Ramos (cell line): ENCODE data around the gene DCUN1D1.
"Not testable (repeated sequence)": the region's sequence is repeated elsewhere in the genome, so short reads cannot be mapped to it uniquely, and the experiment has no call there.

Experiments
- in situ Hi-C: fragments of 300-500 bp; cut with MboI; formaldehyde crosslinking; loops from one replicate; pipeline ENCODE4 v1.14.3; 2022; ENCODE audit warnings: low sequenced_read_pairs; ENCODE audit not compliant: unreplicated experiment

The DCUN1D1 gene

DNA sequence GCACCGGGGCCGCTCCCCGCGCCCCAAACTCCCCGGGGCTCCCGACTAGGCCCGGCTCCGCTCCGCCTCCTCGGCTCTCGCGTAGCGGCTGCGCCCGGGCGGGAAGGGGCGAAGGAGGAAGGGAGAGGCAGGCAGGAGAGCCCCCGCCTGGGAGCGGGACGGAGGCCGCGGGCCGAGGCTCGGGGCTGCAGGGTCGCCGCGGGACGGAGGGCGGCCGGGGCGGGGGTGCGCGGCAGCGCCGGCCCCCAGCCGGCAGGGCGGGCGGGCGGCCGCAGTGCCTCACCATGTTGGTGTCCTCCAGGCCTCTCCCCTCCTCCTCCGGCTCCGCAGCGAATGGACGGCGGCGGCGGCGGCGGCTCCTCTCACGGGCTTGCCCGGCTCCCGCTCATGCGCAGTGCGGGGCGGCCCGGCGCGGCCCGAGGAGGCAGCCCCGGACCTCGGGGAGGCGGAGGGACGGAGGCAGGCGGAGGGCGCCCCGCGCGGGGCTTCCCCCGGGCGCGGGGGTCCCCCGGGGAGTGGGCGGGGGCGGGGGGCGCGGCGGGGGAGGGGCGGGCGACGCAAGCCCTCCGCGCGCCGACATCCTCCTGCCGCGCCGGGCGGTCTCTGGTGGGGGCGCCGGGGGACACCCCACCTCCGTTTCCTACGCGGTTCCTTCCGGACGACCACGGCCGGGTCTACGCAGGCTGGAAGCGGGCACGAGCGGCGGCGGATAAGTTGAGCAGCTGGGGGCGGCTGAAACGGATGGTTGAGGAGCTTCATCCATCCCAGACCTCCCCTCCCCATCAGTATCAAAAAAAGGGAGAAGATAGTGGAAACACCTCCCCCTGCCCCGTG lies at the start of gene DCUN1D1:
Gene DCUN1D1 (minus strand): TSS at position 335 of the 834 bp plus-strand sequence. CDS start 49 bp downstream, at position 286.
- in situ Hi-C loops, result no loop called here

DNA sequence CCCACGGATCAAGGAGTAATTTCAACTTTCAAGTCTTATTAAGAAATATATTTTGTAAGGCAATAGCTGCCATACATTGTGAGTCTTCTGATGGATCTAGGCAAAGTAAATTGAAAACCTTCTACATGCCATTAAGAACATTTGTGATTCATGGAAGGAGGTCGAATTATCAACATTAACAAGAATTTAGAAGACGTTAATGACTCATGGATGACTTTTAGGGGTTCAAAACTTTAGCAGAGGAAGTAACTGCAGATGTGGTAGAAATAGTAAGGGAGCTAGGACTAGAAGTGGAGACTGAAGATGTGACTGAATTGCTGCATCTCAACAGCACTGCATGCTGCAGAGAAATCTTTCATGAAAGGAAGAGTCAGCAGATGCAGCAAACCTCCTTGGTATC lies 48.1 kb upstream of the DCUN1D1 start:
- in situ Hi-C loops, result no loop called here

DNA sequence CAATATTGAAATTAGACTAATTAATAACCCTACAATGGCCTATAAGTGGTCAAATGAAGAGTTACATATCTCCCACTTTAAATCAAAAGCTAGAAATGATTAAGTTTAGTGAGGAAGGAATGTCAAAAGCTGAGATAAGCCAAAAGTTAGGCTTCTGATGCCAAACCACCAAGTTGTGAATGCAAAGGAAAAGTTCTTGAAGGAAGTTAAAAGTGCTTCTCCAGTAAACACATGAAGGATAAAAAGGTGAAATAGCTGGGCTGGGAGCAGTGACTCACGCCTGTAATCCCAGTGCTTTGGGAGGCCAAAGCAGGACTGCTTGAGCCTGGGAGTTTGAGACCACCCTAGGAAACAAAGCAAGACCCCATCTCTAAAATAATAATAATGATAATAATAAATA lies 46.9 kb upstream of the DCUN1D1 start:
- in situ Hi-C loops, result no loop called here

DNA sequence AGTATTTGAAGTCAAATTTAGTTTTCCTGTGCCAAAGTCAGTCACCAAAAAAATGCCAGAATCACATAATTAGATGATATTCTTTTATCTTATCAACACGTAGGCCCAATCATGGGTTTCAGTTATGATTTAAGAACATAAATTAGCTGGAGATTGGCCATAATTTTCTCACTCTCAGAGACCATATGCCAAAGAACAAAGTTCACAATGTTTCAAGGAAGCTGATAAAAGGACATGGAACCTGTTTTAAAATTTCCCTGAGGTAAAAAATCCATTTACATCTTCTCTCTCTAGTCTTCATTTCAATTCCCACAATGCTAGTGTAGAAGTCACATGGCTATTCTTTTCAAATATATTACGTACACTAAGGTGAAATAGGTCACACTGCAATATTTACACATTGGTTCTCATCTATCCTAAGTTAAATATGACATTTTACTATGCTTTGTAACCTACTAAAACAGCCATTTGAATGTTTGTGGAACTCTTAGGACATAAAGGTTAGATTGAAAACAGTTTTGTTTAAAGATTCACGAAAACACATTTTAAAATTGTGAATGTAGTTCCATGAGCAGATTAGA lies 42.7 kb upstream of the DCUN1D1 start:
- in situ Hi-C loops, result no loop called here

DNA sequence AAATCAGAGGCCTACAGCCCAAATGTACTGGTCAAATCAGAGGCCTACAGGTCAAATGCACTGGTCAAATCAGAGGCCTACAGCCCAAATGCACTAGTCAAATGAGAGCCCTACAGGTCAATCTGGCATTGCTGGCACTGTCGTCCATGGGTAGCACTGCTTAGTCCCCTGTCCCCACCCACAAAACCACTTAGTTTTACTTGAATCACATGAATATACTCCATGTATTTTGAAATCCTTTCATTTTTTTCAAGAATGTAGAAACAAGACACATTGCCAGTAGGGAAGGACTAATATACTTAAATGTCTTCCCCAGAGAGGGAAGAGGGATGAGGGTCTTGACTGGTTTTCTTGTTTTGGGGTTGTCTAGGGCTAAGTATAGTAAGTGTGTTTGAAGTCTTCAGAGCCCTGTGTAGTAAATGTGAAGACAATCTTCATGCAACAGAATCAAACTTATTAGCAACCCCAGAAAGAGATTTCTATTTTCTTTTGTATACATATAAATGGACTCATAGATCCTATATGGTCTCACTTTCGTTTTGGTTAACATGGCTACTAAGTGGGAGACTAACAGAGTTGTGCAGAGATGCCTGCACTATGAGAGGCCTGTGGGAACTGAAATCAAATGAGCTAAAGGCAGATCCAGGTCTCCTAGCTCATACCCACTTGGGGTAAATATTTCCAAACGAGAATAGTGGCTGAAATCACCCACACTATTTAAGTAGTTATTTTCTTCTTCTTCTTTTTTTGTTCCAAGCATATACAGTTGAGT lies 38.3 kb upstream of the DCUN1D1 start:
- in situ Hi-C loops, result no loop called here

DNA sequence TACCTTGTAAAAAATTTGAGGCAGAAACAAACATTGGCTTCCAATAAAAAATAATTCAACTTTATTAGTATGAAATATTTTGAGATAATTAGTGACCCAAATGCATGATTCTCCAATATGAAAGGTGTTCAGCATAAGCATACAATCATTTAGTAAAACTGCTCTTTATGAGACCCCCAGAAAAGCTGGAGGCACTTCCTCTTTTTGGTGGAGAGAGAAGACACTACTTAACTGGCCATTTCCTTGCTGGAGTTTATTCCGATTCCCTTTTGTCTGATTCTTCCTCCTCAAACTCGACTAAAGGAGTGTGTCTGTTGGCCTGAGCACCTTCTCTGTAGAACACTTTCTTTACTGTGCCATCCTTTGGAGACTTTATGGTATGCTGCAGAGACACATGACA lies 34.8 kb upstream of the DCUN1D1 start:
- in situ Hi-C loops, result no loop called here

DNA sequence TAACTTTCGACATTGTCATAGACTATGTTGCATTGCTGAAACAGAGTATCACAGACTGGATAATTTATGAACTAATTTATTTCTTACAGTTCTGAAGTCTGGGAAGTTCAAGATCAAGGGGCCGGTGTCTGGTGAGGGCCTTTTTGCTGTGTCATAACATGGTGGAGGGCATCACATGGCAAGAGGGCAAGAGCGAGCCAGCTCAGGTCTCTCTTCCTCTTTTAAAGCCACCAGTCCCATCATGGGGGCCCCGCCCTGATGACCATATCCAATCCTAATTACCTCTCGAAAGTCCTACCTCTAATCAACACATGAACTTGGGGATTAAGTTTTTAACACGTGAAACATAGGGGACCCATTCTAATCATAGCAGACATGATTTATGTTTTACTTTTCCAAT lies 33.5 kb upstream of the DCUN1D1 start:
- in situ Hi-C loops, result no loop called here

DNA sequence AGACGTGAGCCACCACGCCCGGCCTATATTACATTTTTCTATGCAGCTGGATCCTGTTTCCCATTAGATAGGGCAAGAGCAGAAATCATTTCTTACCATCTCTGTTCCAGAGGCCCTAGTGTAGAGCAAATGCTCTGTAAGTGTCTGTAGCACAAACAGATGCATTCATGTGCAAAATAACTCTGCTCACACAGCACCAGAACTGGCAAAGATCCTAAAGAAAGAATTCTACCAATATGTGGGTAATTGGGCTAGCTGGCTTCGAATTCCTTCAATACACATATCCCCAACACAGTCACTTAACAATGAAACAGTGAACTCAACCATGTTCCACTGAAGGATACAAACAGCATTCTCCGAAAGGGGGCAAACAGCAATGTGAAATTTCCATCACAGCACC lies 32.7 kb upstream of the DCUN1D1 start:
- in situ Hi-C loops, result no loop called here

DNA sequence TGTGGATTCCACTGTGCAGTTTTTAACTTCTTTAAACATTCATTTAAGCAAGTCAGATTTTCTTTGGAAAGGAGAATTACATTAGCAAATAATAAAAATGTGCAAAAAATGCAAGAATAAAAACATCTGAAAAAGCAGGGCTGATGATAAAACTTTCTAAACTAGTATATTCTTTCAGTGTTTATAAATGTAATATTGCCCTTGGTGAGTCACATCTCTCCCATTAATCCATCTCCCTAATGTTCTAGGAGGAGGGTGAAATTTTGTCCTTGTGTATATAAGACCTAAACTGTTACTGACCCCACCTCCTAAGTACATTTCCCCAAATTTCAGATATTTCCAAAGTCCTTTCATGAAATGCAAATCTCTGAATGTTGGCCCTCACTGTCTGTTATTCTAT lies 28.5 kb upstream of the DCUN1D1 start:
- in situ Hi-C loops, result no loop called here

DNA sequence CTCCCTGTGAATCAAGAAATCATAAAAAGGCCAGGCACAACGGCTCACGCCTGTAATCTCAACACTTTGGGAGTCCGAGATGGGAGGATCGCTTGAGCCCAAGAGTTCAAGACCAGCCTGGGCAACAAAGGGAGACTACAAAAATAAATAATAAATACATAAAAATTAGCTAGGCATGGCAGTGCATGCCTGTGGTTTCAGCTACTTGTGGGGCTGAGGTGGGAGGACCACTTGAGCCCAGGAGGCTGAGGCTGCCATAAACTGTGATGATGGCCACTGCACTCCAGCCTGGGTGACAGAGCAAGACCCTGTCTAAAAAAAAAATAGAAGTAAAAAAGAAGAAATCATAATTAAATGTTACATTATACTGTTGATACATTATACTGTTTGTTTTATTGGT lies 28.0 kb upstream of the DCUN1D1 start:
- in situ Hi-C loops, result no loop called here

DNA sequence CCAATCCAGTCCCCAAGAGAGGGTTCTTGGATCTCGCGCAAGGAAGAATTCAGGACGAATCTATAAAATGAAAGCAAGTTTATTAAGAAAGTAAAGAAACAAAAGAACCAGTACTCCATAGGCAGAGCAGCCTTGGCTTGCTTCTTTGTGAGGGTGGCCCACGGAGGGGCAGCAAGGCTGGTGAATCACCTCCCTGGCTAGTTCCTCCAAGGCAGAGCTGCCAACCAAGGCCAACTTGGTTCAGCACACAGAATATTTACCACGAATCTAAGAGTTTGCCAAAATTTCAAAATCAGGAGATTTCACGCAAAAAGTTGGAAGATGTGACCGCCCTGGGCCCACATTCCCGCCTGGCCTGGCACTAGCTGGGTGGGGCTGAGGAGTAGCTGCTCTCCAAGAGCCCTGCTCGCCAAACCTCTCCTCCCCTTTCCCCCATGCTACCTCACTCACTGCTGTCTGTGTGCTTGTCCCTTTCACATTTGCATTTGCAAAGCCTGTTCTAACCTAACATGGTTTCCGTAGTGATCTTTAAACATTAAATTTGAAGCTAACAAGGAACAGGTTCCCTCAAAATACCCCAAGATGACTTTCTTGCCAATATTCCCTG lies 26.2 kb upstream of the DCUN1D1 start:
- in situ Hi-C loops, result no loop called here

DNA sequence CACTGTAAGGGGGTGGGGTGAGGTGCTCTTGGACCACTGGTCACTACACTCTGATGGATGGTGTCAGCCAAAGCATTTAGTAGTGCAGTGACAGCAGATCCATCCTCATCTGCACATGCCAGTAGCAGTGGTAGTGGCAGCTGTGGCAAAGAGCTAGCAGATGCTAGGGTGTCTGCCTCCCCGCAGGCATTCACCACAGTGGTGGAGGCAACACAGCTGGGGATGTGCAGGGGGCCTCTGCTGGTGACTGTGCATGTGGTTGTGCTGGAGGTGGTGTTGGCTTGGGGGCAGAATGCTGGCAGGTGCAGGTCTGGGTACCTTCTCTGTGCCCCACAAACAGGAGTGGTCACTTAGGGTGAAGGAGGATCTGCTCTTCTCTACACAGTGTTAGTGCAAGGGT lies 19.4 kb upstream of the DCUN1D1 start:
- in situ Hi-C loops, result no loop called here

DNA sequence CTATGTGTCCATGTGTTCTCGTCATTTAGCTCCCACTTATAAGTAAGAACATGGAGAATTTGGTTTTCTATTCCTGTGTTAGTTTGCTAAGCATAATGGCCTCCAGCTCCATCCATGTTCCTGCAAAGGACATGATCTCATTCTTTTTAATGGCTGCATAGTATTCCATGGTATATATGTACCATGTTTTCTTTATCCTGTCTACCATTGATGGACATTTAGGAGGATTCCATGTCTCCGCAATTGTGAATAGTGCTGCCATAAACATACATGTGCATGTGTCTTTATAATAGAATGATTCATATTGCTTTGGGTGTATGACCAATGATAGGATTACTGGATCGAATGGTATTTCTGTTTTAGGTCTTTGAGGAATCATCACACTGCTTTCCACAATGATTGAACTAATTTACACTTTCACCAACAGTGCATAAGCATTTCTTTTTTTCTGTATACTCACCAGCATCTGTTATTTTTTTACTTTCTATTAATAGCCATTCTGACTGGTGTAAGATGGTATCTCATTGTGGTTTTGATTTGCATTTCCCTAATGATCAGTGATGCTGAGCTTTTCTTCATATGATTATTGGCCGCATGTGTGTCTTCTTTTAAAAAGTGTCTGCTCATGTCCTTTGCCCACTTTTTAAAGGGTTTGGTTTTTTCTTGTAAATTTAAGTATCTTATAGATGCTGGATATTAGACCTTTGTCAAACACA lies 13.3 kb upstream of the DCUN1D1 start:
- in situ Hi-C loops, result not testable (repeated sequence)

DNA sequence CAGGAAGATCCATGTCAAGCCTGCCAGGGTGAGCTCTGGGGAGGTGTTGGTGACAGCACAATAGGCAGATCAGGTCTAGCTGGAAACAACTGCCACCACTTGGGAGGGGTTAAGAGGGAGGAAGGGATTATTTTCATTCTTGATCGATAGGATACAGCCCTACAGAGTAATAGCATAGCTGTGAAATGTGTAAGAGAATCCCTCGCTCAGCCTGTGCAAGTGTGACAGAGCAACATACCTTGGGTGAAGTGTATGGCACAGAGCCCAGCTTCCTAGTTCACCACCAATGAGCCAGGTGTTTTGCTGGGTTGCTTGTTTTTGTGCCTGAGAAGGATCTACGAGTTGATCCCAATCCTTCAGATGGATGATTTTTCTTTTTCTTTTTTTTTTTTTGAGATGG lies 9.2 kb upstream of the DCUN1D1 start:
- in situ Hi-C loops, result no loop called here

DNA sequence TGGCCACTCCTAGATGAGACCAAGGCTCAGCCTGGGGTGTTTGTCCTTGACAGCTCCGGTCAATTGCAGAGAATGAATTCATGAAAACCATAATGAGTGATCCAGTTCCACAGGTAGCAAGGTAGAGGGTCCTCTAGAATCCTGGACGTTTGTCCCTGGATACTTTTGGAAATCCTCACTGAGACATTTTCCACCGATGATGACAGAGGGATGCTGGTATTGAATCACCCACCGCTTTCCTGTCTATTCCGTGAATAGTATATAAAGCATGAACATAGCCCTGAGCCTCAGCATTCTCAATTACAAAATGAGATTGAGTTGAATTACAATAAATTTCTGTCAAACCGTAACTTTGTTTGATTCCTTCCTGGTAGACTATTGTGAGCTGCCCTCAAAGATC lies 5.7 kb upstream of the DCUN1D1 start:
- in situ Hi-C loops, result no loop called here

DNA sequence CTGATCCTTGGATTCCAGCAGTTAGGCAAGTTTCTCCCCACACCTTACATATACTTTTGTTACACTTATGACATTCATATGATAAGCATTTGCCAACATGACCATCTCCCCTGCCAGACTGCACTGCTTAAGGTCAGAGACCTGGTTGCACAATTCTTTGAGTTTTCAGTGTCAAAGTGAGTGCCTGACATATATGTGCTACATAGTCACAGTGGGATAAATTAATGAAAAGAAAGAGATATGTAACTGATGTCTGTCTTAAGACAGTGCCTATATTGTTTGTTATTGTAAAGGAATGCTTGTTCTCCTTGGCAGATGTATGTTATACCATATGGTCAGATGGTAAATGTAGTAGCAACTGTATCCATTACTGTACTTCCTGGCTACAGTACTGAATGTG lies 3.5 kb upstream of the DCUN1D1 start:
- in situ Hi-C loops, result no loop called here

DNA sequence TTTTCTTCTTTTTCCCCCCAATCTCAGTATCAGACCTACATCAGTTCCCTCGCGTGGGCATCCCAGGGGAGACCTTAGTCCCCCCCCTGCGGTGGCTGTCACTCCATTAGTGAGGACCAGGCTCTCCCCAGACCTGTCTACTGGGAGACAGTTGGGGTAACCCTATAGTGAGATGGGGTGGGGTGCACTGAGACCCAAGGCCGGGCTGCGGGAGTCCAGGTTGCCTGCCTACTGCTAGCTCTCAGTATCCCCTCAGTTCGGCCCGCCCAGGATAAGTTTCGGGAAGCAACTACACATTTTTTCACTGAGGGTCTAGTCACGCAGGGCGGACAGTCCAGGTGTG lies 671 bp upstream of the DCUN1D1 start:
- in situ Hi-C loops, result no loop called here

DNA sequence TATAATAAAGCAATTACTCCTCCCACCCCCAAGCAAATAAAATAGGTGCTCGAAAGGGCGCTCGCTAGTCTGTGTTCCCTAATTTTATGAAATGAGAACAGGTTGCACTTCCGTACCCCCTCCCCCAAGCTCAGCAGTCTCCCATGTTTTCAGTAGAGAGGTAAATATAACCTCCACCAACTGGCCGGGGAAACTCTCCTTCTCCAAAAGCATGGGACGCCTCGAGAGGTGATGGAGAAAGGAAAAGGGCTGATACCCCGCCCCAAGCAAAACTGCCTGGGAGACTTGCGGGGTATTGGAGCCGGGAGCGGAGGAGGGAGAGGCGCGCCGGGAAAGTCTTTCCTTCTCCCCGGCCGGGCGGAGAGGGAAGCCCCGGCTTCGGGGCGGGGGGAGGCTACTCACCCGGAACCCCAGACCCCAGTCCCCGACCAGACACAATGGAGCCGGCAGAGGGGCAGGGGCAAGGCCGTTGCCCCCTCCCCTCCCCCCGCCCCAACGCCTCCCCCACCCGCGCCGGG lies 605 bp downstream of the DCUN1D1 start:
- in situ Hi-C loops, result no loop called here

DNA sequence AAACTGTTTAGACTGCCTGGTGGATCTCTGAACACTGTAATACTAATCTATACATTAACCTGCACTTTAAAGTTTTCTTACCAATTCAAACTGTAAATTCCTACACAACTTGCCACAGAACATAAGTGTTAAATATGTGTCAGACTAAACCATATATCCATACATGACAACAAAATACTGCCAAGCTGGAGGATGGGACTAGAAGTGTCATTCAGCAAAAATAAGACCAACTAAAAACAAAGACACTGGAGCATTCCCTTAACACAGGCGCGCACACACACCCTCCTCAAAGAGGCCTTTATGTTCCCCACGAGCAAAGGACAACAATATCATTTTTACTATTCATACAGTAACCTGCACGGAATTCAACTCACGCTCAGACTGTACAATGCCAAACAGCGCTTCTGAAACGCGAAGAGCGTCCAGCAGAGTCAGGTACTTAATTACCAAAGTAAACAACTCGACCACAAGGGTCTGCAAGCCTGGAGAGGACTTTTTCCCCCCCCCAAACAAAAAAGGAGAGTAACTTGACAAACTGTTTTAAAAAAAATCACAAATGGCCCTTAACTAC lies 1.1 kb downstream of the DCUN1D1 start:
- in situ Hi-C loops, result no loop called here

DNA sequence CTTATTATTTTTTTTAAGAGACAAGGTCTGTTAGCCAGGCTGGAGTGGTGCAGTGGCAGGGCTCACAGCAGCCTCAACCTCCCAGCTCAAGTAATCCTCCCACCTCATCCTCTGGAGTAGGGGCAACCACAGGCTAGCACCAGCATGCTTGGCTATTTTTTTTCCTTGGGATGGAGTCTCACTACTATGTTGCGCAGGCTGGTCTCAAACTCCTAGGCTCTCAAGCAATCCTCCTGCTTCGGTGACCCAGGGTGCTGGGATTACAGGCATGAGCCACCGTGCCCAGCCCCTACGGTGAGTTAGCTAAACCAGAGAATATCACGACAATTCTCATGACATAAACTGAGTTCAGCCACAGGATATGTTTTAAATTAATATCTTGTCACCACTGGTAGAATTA lies 2.0 kb downstream of the DCUN1D1 start:
- in situ Hi-C loops, result no loop called here
